GM21737 (cell line): ENCODE results near the gene KRTAP10-5.
"Not testable (repeated sequence)": the region's sequence is repeated elsewhere in the genome, so short reads cannot be mapped to it uniquely, and the experiment has no call there.

Source experiments
- ATAC-seq: cut with Tn5 transposase; IDR thresholded peaks from one replicate; pipeline ENCODE4 v1.9.1; 2021; ENCODE audit warnings: mild to moderate bottlenecking, moderate library complexity; ENCODE audit not compliant: unreplicated experiment

Gene KRTAP10-5

DNA sequence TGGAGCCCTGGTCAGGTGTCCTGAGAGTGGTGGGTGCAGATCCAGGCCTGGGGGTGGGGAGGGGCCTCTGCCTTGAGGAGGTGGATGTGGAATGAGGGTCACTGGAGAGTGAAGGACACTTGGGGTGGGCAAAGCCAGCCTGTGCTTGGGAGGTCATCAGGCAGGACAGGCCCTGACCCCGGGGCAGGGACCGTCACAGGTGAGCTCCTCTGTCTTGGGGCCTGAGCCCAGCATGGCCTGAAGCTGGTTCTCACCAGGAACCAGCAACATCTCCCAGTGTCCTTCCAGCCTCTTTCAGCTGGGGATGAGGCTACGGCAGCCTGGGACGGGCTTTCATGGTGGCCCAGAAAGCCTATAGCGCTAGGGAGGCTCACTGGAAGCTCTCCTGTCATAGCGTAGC lies 28.3 kb downstream of the KRTAP10-5 start:
- no peak for ATAC-seq

DNA sequence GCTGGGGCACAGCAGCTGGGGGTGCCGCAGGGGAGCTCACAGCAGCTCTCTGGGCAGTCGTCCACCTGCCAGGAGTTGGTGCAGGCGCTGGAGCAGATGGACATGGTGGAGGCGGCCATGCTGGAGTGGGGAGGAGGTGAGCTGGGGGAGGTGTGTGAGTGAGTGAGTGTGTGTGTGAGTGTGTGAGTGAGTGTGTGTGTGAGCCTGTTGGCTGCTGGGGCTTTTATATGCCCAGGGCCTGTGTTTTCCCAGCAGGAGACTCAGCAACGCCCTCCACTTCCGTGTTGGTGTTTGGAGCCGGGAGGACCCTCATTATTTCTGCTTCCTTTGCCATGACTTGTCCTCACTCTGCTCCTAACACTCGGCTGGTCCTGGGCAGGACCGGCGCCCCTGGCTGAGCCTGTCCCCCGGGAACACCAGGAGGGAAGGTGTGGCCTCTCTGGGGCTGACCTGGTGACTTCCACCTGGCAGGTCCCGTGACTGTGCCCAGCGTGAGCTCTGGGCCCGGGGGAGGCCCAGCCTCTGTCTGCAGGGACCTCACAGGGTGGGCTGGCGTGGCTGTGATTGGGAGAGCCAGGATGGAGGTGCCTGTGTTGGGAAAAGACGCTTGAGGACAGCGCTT lies 29.0 kb downstream of the KRTAP10-5 start, which contains the start of gene KRTAP10-2:
TSS of gene KRTAP10-2 (minus strand) at position 166 of the 622 bp plus-strand sequence. CDS start at position 119, 47 bp downstream.
- ATAC-seq: no peak

DNA sequence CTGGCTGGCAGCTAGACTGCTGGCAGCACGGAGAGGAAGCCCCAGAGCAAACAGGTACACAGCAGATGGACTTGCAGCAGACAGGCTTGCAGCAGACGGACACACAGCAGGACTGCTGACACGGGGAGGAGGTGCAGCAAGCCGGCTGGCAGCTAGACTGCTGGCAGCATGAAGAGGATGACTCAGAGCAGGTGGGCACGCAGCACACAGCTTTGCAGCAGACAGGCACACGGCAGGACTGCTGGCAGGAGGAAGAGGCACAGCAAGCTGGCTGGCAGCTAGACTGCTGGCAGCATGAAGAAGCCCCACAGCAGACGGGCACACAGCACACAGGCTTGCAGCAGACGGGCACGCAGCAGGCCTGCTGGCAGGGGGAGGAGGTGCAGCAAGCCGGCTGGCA lies 29.6 kb downstream of the KRTAP10-5 start:
- ATAC-seq: no peak

DNA sequence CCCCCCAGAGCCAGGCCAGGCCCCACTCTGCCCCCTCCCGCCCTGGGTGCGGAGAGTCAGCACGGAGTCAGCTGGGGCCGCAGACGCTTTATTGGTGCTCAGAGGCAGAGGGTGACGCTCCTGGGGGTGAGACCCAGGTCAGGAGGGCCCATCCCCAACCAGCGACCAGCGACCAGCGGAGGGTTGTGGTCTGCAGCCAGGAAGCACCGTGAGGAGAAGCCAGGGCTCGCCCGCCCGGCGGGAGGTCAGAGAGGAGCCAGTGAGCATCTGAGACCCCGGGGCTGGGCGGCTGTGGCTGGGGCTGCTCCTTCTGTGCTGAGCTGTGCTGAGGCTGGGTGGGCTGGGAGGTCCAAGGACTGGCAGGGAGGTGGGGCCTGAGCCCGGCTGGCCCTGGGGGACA lies 30.1 kb downstream of the KRTAP10-5 start:
- not testable (repeated sequence) for ATAC-seq

DNA sequence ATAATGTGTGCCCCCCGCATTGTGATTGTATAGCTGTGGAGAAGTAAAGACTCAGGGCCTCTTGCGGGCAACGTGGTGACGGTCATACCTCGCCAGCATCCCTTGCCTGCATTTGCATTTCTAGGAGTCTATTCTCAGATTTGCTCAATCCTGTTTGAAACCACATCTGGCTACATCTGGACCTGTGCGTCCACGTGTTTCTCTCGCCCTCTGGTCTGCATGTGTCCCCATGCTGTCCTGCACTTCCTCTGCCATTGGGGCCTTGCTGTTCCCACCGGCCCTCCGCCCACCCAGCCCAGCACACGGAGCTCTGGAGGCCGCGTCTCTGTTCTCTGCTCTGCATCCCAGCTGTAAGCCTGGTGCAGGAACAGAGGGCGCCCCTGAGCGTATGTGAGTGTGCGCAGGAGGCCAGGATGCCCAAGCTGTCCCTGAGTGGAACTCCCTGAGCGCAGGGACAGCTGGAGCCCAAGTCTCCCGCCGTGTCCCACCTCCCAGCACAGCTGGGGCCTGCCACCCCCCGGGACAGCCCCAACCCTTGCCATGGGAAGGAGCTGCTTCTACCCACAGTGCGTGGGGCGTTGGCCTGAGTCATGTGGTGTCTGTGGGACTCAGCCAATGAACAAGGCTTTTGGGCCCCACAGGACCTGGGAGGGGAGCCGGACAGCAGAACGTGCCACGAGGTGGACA lies 30.7 kb downstream of the KRTAP10-5 start:
- ATAC-seq: no peak

DNA sequence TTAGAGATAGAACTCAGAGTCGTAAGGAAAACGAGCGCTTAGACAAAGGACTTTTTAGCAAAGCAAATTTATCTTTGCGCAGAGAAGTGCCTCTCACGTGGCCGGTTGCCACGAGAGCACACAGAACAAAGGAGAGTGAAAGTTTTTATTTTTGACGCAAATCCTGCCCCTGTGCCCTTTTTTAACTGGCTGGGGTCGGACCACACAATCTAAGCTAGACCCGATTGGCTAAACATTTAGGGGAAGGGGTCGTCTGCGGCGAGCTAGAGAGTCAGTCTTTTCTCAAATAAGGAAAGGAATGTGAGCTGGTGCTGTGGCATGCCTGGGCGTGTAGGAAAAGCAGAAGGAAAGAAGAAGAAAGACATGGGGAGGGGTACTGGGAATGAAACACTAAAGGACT lies 31.5 kb downstream of the KRTAP10-5 start:
- ATAC-seq: no peak

DNA sequence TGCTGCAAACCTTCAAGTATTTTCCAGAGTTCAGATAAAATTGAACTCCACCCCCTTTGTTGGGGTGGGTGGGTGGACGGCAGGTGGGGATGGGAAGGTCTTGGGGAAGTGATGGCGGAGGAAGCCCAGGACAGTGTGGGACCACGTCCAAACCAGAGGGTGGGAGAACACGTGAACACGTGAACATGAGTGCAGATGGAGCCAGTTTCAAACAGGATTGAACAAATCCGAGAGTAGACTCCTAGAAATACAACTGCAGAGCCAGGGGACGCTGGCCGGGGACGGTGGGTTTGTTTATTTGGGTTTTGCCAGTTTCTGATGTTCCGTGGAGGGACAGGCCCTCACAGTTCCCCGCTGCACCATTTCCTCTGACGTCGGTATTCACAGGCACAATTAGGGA lies 32.0 kb downstream of the KRTAP10-5 start:
- no peak for ATAC-seq

DNA sequence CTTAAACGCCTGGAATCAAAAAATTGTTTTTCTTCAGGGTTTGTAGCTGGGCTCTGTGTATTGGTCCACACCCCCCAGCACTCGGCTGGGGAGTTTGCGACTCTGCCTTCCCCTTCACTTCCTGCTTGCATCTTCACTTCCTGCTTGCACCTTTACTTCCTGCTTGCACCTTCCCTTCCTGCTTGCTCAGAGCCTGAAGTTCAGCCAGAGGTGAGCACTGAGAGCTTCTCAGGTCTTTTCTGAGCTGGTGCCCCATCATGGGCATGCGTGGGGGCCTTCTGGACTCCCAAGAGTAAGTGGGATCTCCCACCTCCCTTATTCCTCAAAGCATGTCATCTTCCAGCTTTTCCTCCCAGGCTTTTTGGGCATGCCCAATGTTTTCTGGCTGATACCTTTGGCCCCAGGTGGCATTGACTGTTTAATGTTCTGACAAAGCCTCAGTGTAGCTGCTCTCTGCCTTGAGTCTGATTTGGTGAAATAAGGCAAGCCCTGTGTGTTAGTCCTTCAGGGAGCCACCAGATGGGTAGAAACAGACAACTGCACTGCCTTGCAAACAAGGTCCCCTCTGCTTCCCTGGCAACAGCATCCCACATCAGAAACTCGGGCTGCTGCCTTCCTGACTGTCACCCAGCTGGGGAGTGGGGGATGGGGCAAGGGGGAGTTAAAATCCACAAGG lies 32.6 kb downstream of the KRTAP10-5 start:
- ATAC-seq: no peak

DNA sequence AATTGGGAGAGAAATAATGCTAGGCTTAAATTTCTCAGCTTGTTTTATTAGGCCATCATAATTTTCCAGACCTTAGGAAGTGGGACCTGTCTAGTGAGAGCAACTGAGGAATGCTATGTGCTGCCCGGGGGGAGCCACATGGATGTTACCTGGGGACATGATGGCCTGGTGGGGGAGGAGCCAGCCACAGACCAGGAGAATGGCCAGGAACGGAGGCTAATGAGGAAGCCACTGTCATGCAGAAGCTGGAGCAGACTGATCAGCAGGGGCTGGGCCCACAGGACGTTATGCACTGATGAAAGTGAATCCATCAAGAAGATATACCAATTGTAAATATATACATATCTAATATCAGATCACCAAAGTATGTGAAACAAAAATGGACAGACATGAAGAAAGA lies 35.8 kb downstream of the KRTAP10-5 start:
- no peak for ATAC-seq

DNA sequence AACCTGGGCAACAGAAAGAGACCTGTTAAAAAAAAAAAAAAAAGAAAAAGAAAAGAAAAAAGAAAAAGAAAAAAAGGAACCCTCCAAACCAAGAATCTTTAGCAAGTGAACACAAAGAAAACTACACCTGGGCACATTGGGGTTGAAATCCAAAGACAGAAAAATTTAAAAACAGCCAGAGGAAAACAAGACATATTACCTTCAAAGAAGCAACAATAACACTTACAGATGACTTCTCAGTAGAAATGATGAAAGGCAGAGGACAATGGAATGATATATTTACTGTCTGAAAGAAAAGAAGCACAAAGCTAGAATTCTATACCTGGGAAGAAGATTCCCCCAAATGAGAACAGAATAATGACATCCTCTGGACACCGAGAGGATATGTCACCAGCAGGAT lies 37.7 kb downstream of the KRTAP10-5 start:
- ATAC-seq: no peak

DNA sequence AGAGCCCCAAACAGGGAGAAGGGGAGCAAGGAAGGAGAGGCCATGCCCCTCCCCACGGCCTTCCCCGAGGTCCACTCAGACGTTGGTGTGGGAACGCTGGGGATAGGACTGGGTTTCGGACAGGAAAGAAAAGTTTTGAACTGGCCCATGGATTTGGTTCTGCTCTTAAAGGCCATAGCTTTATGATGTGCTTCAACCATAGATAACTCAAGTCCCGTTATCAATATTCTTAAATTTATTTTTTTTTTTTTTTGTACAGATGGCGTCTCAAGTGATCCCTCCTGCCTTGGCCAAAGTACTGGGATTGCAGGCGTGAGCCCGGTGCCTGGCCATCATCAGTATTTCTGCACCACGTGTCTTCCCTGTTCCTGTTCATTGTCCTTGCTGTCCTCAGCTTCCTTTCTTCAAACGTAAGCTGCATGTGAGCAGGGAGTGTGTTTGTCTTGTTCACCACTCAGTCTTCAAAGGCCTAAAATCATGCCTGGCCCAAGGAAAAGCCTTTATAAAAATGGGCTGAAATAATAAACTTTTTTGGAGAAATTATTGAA lies 39.6 kb downstream of the KRTAP10-5 start:
- no peak for ATAC-seq

DNA sequence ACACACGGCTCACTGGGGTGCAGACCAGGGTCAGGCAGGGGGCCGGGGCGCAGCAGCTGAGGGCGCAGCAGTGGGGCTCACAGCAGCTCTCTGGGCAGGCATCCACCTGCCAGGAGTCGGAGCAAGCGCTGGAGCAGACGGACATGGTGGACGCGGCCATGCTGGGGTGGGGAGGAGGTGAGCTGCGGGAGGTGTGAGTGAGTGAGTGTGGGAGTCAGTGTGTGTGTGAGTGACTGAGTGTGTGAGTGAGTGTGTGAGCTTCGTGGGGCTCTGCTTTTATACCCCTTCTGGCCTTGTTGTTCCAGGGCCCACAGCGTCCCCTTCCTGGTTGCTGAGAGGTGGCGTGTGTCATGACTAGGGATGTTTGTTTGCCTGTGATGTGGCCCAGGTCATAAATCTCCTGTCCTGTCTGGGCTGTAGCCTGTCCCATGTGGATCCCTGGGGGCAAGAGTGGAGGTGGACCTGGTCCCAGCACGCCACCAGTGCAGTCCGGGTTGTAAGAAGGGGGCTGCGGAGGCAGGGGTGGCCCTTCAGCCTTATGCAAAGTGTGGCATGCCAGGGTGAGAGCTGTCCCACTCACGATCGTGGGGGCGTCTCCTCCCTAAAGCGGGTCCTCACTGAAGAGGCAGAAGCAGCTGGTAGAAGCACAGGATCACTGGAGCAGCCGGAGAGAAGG lies 40.3 kb downstream of the KRTAP10-5 start, which contains the start of gene KRTAP10-1:
TSS of gene KRTAP10-1 (minus strand) at position 205 of the 676 bp plus-strand sequence. CDS start at position 160, 45 bp downstream.
- ATAC-seq: no peak

DNA sequence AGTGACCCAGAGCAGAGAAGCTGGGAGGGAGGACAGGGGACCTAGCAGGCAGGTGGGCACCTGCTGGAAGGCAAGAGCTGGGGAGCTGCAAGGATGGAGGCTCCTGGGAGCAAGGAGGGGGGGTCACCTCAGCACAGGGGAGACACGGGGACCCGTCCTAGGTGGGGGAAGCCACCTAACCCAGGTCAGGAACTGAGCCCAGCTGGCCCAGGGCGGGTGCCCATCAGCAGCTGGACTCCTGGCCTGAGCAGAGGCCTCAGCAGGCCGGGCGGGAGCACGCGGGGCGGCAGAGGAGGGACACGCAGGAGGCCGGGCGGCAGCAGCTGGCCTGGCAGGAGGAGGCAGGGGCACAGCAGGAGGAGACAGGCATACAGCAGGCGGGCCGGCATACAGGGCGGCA lies 41.4 kb downstream of the KRTAP10-5 start:
- ATAC-seq: no peak

DNA sequence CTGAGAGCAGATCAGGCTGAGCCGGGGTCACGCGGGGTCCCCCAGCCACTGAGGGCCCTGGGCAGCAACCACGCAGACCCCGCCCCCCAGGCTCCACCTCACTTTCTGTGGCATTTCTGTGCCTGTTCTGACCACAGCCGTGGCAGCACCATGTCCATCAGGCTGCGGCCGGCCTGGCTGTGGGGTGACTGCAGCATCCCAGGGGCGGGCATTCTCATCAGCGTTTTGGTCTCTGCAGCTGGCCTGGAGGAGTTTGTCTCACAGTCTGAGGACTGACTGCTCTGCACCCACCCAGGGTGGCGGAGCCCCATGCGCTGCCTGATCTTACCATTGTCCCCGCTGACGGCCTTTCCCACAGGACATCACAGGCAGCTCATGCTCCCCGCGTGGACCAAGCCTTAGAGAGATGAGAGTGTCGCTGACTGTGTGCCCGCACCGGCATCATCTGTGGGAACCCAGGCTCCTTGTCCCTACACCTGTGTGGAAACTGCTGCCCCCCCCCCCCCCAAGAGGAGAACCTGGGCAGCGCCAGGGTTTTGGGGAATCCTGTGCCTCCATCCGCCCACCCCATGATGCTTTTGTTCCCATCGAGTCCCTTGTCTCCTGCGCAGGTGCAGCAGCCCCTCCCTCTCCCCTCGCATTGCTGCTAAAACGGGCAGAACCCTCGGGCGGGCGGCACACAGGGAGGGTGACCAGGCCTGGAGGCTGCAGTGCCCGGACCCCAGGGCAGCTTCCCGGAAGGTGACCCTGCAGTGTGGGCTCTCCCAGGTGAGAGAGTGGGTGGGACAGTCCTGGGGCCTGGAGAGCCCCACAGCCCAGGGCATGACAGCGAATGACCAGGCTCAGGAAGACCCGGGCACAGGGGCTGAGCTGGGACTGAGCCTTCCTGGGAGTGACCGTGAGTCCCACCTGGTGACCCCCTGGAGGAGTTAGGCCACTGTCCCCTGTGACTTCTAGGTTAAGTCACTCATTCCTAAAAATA lies 42.2 kb downstream of the KRTAP10-5 start:
- no peak for ATAC-seq

DNA sequence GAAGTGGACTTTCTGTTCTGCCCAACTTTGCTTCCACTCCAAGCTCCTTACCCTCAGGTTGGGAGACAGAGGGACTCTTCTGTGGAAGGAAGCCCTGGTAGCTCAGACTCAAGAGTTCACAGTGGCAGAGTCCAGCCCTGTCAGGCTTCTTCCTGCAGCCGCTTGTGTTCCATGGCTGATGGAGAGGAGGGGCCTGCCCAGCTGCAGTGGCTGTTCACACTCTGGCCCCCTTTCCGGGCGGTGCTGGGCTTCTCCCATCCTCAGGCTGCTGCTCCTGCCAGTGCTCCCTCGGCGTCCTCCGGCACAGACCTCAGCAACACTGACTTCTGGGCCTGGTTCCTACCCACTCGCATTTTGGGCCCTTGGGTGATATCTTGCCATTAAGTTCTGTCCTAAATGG lies 44.4 kb downstream of the KRTAP10-5 start:
- ATAC-seq: no peak

DNA sequence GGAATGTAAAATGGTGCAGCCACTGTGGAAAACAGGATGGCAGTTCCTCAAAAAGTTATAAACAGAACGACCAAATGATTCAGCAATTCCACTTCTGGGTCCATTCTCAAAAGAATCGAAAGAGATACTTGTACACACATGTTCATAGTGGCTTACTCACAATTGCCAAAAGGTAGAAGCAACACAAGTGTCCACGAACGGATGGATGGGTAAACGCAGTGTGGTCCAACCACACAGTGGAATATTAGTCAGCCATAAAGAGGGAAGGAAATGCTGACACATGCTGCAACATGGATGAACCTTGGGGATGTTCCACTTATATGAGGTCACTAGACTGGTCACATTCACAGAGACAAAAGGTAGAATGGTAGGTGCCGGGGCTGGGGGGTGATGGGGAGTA lies 45.7 kb downstream of the KRTAP10-5 start:
- no peak for ATAC-seq

DNA sequence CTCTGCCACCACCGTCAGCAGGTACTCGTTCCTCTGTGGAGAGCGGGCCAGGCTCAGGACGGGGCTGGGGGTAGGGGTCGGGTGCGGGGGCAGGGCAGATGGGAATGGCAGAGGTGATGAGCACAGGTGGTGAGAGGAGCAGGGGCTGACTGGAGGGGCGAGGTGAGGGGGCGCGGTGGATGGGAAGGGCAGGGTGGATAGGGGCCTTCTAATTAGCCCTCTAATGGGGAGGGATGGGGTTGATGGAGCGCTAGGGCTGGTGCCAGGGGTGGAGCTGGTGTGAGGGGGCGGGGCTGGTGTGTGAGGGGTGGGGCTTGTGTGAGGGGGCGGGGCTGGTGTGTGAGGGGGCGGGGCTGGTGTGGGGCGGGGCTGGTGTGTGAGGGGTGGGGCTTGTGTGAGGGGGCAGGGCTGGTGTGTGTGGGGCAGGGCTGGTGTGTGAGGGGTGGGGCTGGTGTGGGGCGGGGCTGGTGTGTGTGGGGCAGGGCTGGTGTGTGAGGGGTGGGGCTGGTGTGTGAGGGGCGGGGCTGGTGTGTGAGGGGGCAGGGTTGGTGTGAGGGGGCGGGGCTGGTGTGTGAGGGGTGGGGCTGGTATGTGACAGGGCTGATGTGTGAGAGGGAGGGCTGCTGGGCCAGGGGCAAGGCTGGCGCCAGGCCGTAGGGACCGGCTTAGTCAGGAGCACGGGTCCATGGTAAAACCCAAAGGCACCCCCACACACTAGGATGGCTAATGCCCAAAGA lies 46.3 kb downstream of the KRTAP10-5 start:
- no peak for ATAC-seq

DNA sequence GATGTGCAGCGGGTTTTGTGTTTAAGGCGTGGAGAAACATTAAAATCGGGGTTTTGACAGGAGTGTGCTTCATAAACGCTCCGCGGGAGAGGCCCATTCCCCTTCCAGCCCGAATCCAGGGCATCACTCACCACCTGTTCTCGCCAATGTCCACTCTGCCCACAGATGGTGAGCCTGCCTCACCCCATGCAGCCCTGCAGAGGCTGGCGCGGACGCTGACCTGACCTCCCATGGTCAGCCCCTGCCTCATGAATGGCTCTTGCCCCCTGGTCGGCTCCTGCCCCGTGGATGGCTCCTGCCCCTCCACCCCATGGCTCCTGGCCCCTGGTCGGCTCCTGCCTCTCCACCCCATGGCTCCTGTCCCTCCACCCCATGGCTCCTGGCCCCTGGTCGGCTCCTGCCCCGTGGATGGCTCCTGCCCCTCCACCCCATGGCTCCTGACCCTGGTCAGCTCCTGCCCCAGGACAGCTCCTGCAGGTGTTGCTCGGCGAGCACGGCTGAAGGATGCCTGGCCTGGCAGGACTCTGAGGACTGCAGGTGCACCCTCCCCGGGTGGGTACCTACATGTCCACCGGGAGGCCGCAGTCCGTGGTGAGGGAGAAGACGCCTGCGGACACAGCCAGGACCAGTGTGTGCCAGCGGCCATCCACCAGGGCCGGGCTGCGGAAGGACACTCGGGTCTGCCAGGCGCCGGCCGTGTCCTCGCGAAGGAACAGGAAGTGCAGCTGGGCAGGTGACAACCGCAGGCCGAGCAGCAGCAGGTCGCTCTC lies 47.1 kb downstream of the KRTAP10-5 start:
- ATAC-seq: no peak

DNA sequence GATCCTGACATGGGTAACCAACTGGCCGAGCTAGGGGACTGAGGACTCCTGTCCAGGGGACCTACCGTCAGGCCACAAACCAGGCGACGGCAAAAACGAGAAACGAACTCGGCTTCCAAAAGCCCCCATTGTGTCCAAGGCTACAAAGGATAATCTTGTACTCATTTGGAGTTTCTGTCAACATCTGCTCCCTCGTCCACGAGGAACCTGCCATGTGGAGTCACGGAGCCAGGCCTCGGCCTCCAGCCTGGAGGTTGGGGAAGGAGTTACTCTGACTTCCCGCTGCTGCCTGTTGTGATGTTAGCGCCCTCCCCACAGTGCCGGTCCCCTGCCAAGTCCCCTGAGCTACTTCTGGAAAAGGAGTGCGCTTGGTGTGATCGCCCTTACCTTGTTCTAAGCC lies 47.7 kb downstream of the KRTAP10-5 start:
- ATAC-seq: no peak
